ENCODE data around the gene ACR. TPM values are rescaled to one million over a fixed set of nuclear protein-coding genes. Genes with fewer than 3 reads are reported as not detected.

The ACR gene
- total and polyA plus RNA-seq, 10 of the 15 experiments (the other 5 are each of a cell fraction or from before 2014, with no cell fraction given) = not detected

GRCh38 chr22:50713571-50714056 is 24.4 kb upstream of the ACR start (continued):
- TF ChIP-seq PRDM15 (CRISPR knock-in tag; IDR thresholded peaks at IDR 0.05) = no peak

- H2AFZ ChIP-seq (ENCODE audit: control insufficient read depth, low read depth, low read length) = no peak overlapping the region
- ChIA-PET SMC1A (ENCODE audit: uncharacterized antibody, unreplicated experiment) (no interaction called here), POLR2A (no interaction called here), CTCF (interaction anchor here (0.9 kb wide), 1 partner anchor 12 kb away, joined by 3 read pairs; no protein-coding TSS in a partner anchor), RAD21 (ENCODE audit: unreplicated experiment) (no interaction called here)
- H4K20me1 ChIP-seq (ENCODE audit: control insufficient read depth, insufficient read depth) = no peaks in the 10 kb centered on the region
- no peak overlapping the region for H3K9ac ChIP-seq (ENCODE audit: control insufficient read depth, insufficient read depth, low read length)
- no peak overlapping the region for H3K27ac ChIP-seq (ENCODE audit: control insufficient read depth, insufficient read depth)
- no TSS peak for BruUV-seq (replicated peaks)
- H3K4me2 ChIP-seq (ENCODE audit: control insufficient read depth, insufficient read depth) = no peak overlapping the region
- H3K36me3 ChIP-seq (ENCODE audit: control insufficient read depth in 2 of 2, insufficient read depth in 2 of 2, low read length in 1 of 2) = no peaks in the 10 kb centered on the region
- in situ Hi-C loops (cut with MboI) = no loop called here
- H3K79me2 ChIP-seq (ENCODE audit: control insufficient read depth, insufficient read depth, low read length) = no peaks in the 10 kb centered on the region
- TF ChIP-seq ZSCAN29 (IDR thresholded peaks at IDR 0.05) (no peak), HSF1 (IDR thresholded peaks at IDR 0.05; ENCODE audit: low read depth, low read length) (no peak), NFYA (IDR thresholded peaks at IDR 0.05; ENCODE audit: borderline replicate concordance, low read depth, low read length) (no peak), NKRF (conservative IDR thresholded peaks at IDR 0.05) (no peak)
- 33% methylated on average over 6 of the region's 7 CpGs for WGBS (ENCODE audit: insufficient coverage, insufficient replicate concordance, low lambda C conversion rate, missing lambda C conversion rate)
- no peaks in the 10 kb centered on the region for H3K9me3 ChIP-seq (replicated peaks; ENCODE audit: control insufficient read depth, insufficient read depth, low read length)
- ATAC-seq (no peak), DNase-seq (ENCODE audit: low read depth, low spot score) (no peak), FAIRE-seq (no peak)
- H3K4me1 ChIP-seq (ENCODE audit: control insufficient read depth, insufficient read depth, low read length) = no peaks in the 10 kb centered on the region
- intact Hi-C loops (cut with micrococcal nuclease; ENCODE audit: unreplicated experiment) = no loop called here
- H3K4me3 ChIP-seq = no peak overlapping the region
- H3K27me3 ChIP-seq (replicated peaks in 1 of 2; ENCODE audit: control insufficient read depth in 2 of 2, insufficient read depth in 2 of 2, low read length in 1 of 2) = peaks cover 0 to 7% of the 10 kb centered on the region in 2 experiments; a peak in 2 of 4 replicates
Measured at GRCh38 chr22:50714150-50714549, 23.9 kb upstream of the ACR start.
